Measurements from ENCODE around the gene FAM163A.
"Not testable (repeated sequence)": the region's sequence is repeated elsewhere in the genome, so short reads cannot be mapped to it uniquely, and the experiment has no call there.

FAM163A gene

GRCh38 chr1:179853102-179853501 lies 110.0 kb downstream of the FAM163A start:
- no peak for DNase-seq (ENCODE audit: low read depth in 2 of 2)

DNA sequence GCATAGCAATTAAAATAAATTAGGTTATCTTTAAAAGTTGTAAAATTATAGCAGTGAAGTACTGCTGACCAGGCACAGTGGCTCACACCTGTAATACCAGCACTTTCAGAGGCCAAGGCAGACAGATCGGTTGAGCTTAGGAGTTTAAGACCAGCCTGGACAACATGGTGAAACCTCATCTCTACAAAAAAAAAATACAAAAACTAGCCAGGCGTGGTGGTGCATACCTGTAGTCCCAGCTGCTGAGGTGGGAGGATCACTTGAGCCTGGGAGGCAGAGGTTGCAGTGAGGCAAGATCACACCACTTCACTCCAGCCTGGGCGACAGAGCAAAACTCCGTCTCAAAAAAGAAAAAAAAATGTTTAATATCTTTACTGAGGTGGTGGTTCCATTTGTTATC lies 112.7 kb downstream of the FAM163A start:
- DNase-seq (ENCODE audit: low read depth in 2 of 2), result not testable (repeated sequence)

DNA sequence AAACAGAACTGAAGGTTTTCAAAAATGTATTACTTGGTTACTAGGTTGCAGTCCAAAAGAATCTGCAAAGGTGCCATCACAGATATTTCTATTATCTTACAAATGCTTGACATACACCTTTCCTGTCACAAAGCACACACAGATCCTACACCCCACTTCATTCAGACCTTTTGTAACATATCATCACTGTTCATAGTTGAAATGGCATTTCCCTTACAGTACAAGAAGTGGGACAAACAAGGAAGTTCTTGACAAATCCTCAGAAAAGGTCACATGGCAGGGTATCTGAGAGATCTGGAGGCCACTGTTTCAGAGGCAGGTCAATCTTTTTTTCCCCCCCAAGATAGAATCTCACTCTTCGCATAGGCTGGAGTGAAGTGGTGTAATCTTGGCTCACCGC lies 113.2 kb downstream of the FAM163A start:
- no peak for DNase-seq (ENCODE audit: low read depth in 2 of 2)

GRCh38 chr1:179857009-179857408 lies 113.9 kb downstream of the FAM163A start:
- no peak for DNase-seq (ENCODE audit: low read depth in 2 of 2)

DNA sequence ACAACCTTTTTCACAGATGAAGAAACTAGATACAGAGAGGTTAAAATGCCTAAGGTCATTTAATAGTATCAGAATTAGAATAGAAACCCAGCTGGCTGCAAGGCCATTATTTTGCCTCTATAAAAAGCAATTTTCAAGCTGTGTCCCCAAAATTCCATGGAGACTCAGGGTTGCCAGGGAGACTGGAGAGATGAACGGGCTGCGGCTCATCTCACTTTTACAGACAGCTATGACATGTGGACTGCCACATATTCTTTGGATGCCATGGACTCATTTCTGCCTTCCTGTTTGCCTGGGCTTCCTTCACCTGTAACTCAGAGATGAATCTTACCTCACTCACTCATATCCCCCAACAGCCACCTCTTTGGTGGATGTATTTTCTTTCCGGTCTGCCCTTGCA lies 117.6 kb downstream of the FAM163A start:
- DNase-seq (ENCODE audit: low read depth in 2 of 2), result no peak

GRCh38 chr1:179865377-179865776 lies 122.3 kb downstream of the FAM163A start:
- no peak for DNase-seq (ENCODE audit: low read depth in 2 of 2)

All from stimulated activated CD4-positive, alpha-beta T cell treated with anti-CD3 and anti-CD28 coated beads, Interleukin-15, amount 100 ng/mL, for 48 hours (primary cell).